Heart left ventricle (tissue), 16 donors: ENCODE results near the gene SOHLH1. TPM values are rescaled to one million over a fixed set of nuclear protein-coding genes. Genes with fewer than 3 reads are reported as not detected.

Source experiments
- ATAC-seq, 4 donors: fragments of 200-7000 bp; cut with Tn5 transposase; one replicate each; pipeline ENCODE4 v1.9.1; 2020 to 2022; ENCODE audit warnings: moderate library complexity in 4 of 4, mild to moderate bottlenecking in 3 of 4, moderate number of reproducible peaks in 1 of 4
- DNase-seq, 5 donors: peaks; one replicate each; pipeline ENCODE4 v3.0.0-alpha.2; 2020
- H3K27ac ChIP-seq, 12 donors: fragments of 200-600 bp; sonication (generic) in 4 of 12; one replicate each; pipeline versions ENCODE4 v1.5.0 to v1.8.0; 2016 to 2022; ENCODE audit warnings: mild to moderate bottlenecking in 2 of 12
- H3K27me3 ChIP-seq, 9 donors: fragments of 200-600 bp; sonication (generic) in 2 of 9; one replicate each; pipeline versions ENCODE4 v1.5.1 to v1.8.0; 2016 to 2022; ENCODE audit warnings: mild to moderate bottlenecking in 3 of 9
- H3K36me3 ChIP-seq, 9 donors: fragments of 200-600 bp; sonication (generic) in 2 of 9; one replicate each; pipeline versions ENCODE4 v1.5.0 to v1.8.0; 2018 to 2022; ENCODE audit warnings: mild to moderate bottlenecking in 2 of 9
- H3K4me1 ChIP-seq, 12 donors: fragments of 200-600 bp; sonication (generic) in 4 of 12; one replicate each; pipeline versions ENCODE4 v1.5.0 to v1.8.0; 2016 to 2022; ENCODE audit warnings: mild to moderate bottlenecking in 3 of 12
- H3K4me3 ChIP-seq, 12 donors: fragments of 200-600 bp; sonication (generic) in 4 of 12; one replicate each; pipeline versions ENCODE4 v1.5.0 to v1.8.0; 2017 to 2022; ENCODE audit warnings: mild to moderate bottlenecking in 9 of 12, moderate library complexity in 4 of 12
- H3K9me3 ChIP-seq, 12 donors: fragments of 200-600 bp; sonication (generic) in 4 of 12; one replicate each; pipeline versions ENCODE4 v1.5.0 to v1.8.0; 2016 to 2022; ENCODE audit warnings: mild to moderate bottlenecking in 1 of 12
- POLR2A ChIP-seq, 2 donors: fragments of 450-650 bp; IDR thresholded peaks; one replicate each; pipeline ENCODE4 v1.6.1; 2017; ENCODE audit warnings: antibody characterized with exemption in 2 of 2, mild to moderate bottlenecking in 2 of 2, moderate library complexity in 2 of 2
- WGBS, 4 donors: extraction: QIAGEN DNeasy Blood & Tissue Kit in 2 of 4; methylation state at CpG; one replicate each; pipeline versions ENCODE4 v1.1.5 to v1.1.7; 2013 to 2018; 5-methylcytosine and 5-hydroxymethylcytosine counted together
- intact Hi-C, 10 donors: fragments of 100-400 bp; cut with DNase I; formaldehyde crosslinking; loops; one replicate each; pipeline versions ENCODE4 v1.11.1 to v1.14.2; 2022
- polyA plus RNA-seq, 2 donors: library from polyadenylated mRNA; stranded (reverse); fragments of 200-250 nt; gene quantifications; one replicate each; pipeline ENCODE4 v1.2.3, GENCODE V29; 2013
- total RNA-seq, 9 donors: library from RNA; depleted of rRNA in 2 of 9; stranded (reverse); fragments of >200 nt in 2 of 9; fragmentation: NEBNext Ultra II Directional in 3 of 9; extraction: Animal tissue kit (Norgen Biotek cat#: 25700) in 3 of 9; gene quantifications; one replicate each; pipeline versions ENCODE4 v1.1.0 to v1.2.4, GENCODE V29; 2016 to 2023
- TF ChIP-seq, protein P1 (sequence below), 12 donors: fragments of 200-600 bp; sonication (generic) in 4 of 12; IDR thresholded peaks; one replicate each; pipeline versions ENCODE4 v1.5.0 to v1.8.0; 2018 to 2022; ENCODE audit warnings: antibody characterized with exemption in 12 of 12, mild to moderate bottlenecking in 5 of 12
- donor health status: ischemic (EF 13 %, LVEDD 7.1; RV severe dilation, severe dysfunction).
- donor health status: healthy with polysubstance abuse.
- donor health status: DM: no; HTN: yes; CAD: no.
- donor health status: DM: no; HTN: no; CAD: no.
- donor health status: ischemic (EF 25% LVEDD 6.9; RV normal size, moderate dysfunction).
- donor health status: ischemic (EF 25% LVEDD 5.7; RV mildly dilated, moderate dysfunction).
- donor health status: healthy.
- donor health status: DM: yes; HTN: yes; CAD: no.
- donor health status: ischemic (EF 35%, LVEDD 5.7; RV mildly dilated, moderate dysfunction).
- donor health status: nonischemic (EF 11% LVEDD 7.7; RV severe dilation, severe dysfunction).
- donor health status: DM: yes; HTN: yes; CAD: no.
- donor health status: PGD.
- donor health status: ischemic (EF 29% LVEDD 5.4; RV normal size, mild dysfunction).
- donor health status: nonischemic (EF 23%, LVEDD 6.1; RV moderate dilation, normal function).

The SOHLH1 gene
- total and polyA plus RNA-seq, 11 donors: not detected

DNA sequence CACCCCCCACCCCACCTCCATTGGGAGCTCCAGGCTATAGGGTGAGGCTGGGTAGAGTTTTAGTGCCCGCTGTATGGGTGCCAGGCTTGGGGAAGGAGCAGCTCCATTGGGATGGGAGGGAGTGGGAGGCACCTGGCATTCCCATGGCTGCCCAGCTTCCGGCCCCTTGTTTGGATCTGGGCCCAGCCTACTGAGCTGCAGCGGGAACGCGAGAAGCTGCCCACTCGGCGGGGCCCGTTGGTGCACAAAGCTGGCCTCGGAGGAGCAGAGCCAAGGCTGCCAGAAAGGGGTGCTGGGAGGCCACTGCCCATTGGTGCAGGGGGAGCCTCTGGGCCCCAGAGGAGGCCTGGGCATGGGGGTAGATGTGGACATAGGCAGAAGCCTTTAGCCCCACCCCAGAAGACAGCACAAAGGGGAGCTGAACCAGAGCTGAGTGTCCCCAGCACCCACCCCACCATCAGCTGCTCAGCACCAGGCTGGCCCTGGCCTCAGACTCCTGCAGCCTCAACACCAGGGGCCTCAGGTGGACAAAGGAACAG is 31.7 kb downstream of the SOHLH1 start:
- H3K27ac ChIP-seq: no peak overlapping the region
- H3K4me3 ChIP-seq: no peak overlapping the region
- DNase-seq: no peak
- peaks cover 0 to 25% (median 0%) of the 10 kb centered on the region in 9 donors for H3K27me3 ChIP-seq
- intact Hi-C loops: no loop called here
- TF ChIP-seq, protein P1, sequence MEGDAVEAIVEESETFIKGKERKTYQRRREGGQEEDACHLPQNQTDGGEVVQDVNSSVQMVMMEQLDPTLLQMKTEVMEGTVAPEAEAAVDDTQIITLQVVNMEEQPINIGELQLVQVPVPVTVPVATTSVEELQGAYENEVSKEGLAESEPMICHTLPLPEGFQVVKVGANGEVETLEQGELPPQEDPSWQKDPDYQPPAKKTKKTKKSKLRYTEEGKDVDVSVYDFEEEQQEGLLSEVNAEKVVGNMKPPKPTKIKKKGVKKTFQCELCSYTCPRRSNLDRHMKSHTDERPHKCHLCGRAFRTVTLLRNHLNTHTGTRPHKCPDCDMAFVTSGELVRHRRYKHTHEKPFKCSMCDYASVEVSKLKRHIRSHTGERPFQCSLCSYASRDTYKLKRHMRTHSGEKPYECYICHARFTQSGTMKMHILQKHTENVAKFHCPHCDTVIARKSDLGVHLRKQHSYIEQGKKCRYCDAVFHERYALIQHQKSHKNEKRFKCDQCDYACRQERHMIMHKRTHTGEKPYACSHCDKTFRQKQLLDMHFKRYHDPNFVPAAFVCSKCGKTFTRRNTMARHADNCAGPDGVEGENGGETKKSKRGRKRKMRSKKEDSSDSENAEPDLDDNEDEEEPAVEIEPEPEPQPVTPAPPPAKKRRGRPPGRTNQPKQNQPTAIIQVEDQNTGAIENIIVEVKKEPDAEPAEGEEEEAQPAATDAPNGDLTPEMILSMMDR (IDR thresholded peaks at IDR 0.05): no peak
- WGBS, 4 donors: 73 to 79% (median 78%) methylated on average over 8 to 9 of the region's 9 CpGs
- no peaks in the 10 kb centered on the region for H3K9me3 ChIP-seq
- ATAC-seq: no peak
- peaks cover 0 to 5% (median 0%) of the 10 kb centered on the region in 12 donors for H3K4me1 ChIP-seq
- H3K36me3 ChIP-seq: no peaks in the 10 kb centered on the region

DNA sequence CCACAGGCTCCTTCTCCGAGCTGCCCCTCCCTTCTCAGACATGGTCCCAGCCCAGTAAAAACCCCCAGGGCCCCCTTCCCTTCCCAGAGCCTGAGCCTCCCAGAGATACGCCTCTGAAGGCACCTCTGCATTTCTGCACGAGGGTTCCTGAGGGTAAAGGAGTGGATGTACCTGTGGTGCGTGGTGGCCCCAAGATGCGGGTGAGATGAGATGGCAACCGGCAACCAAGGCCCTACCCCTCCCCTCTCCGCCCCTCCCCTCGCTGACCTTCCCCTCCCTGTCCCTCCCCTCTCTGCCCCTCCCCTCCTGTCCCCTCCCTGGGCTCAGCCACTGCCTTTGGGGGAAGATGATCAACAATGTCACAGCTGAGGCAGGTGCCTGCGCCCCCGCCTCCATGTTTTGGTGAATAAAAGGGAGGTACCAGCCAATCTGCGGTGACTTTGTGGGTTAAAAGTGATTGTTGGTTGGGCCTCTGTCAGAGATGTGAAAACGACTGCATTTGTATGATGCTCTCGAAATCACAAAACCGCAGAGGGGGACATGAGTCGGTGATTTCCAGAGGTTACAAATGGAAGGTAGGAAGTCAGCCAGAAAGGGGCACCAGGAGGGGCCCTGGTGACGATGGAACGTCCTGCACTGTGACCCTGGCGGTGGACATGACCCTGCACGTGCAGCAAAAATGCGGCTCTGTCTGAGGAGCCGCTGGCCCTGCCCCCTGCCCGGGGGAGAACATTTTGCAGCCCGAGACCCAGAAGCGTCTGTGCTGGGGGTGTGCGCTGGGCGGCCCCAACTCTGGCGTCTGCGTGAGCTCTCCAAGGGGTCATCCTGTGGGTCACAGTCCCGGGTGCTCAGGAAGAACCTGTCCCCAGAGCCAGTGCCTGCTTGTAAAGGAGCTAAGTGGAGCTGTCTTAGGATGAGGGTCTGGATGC is 32.5 kb downstream of the SOHLH1 start:
- H3K36me3 ChIP-seq: no peaks in the 10 kb centered on the region
- intact Hi-C loops: no loop called here
- no peak overlapping the region for H3K27ac ChIP-seq
- no peaks in the 10 kb centered on the region for H3K9me3 ChIP-seq
- 64 to 73% (median 71%) methylated on average over 27 to 29 of the region's 29 CpGs for WGBS, 4 donors
- peaks cover 0 to 27% (median 0%) of the 10 kb centered on the region in 9 donors for H3K27me3 ChIP-seq
- DNase-seq (no peak), ATAC-seq (no peak)
- TF ChIP-seq POLR2A (IDR thresholded peaks at IDR 0.05): no peak
- TF ChIP-seq, protein P1 (IDR thresholded peaks at IDR 0.05): no peak
- no peak overlapping the region for H3K4me3 ChIP-seq
- peaks cover 0 to 5% (median 0%) of the 10 kb centered on the region in 12 donors for H3K4me1 ChIP-seq

DNA sequence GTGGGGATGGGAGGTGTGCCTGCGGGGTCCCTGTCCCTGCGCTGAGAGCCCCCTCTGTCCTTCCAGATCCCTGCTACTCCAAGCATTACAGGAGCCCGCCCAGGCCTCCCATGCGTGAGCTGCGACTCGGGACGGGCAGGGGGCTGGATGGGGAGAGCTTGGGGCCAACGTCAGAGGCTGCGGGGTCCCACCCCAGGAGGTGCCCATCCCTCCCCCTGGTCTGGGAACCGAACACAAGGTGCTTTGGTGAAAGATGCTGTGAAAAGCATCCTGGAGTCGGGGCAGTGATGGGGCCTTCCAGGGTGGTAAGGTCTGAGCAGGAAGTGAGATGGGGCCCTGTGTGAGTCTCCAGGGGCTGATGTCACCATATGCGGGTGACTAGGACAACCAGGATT is 33.5 kb downstream of the SOHLH1 start:
- peaks cover 0 to 21% (median 4%) of the 10 kb centered on the region in 9 donors for H3K27me3 ChIP-seq

More for the DNA sequence above, 33.5 kb downstream of the SOHLH1 start:
- intact Hi-C loops: no loop called here
- ATAC-seq (no peak), DNase-seq (no peak)
- H3K4me1 ChIP-seq: peaks cover 0 to 5% (median 0%) of the 10 kb centered on the region in 12 donors
- H3K27ac ChIP-seq: no peak overlapping the region
- no peaks in the 10 kb centered on the region for H3K36me3 ChIP-seq
- no peaks in the 10 kb centered on the region for H3K9me3 ChIP-seq
- WGBS, 4 donors: 76 to 82% (median 81%) methylated on average over 12 of the region's 12 CpGs
- TF ChIP-seq, protein P1 (IDR thresholded peaks at IDR 0.05): no peak
- TF ChIP-seq POLR2A (IDR thresholded peaks at IDR 0.05): no peak
- H3K4me3 ChIP-seq: no peak overlapping the region
